Midbrain (tissue), 1 donor: ENCODE measurements around the gene CHST1.

Experiments used
- DNase-seq: peaks from one replicate; lab custom pipeline; 2025; lab: John Stamatoyannopoulos, UW

The CHST1 gene

GRCh38 chr11:45644981-45645889 lies 20.2 kb downstream of the CHST1 start:
- no peak for DNase-seq

- no peak for DNase-seq
Measured at GRCh38 chr11:45643598-45644260, 21.7 kb downstream of the CHST1 start.

GRCh38 chr11:45641961-45642360 lies 23.5 kb downstream of the CHST1 start:
- DNase-seq, result no peak

- no peak for DNase-seq
Measured at GRCh38 chr11:45638051-45638450, 27.4 kb downstream of the CHST1 start.

- no peak for DNase-seq
Measured at GRCh38 chr11:45635907-45636306, 29.5 kb downstream of the CHST1 start.

- no peak for DNase-seq
Measured at GRCh38 chr11:45625611-45626010, 39.8 kb downstream of the CHST1 start.

GRCh38 chr11:45624095-45624494 lies 41.3 kb downstream of the CHST1 start:
- DNase-seq, result no peak

GRCh38 chr11:45622861-45623260 lies 42.6 kb downstream of the CHST1 start:
- no peak for DNase-seq

- no peak for DNase-seq
Measured at GRCh38 chr11:45622283-45622682, 43.1 kb downstream of the CHST1 start.

- no peak for DNase-seq
Measured at GRCh38 chr11:45621588-45621987, 43.8 kb downstream of the CHST1 start.

- DNase-seq, result no peak
Measured at GRCh38 chr11:45620243-45620642, 45.2 kb downstream of the CHST1 start.

GRCh38 chr11:45618897-45619296 lies 46.5 kb downstream of the CHST1 start:
- DNase-seq, result no peak

- no peak for DNase-seq
Measured at GRCh38 chr11:45617871-45618601, 47.4 kb downstream of the CHST1 start.

- no peak for DNase-seq
Measured at GRCh38 chr11:45616802-45617549, 48.4 kb downstream of the CHST1 start.

- DNase-seq, result no peak
Measured at GRCh38 chr11:45615182-45615792, 50.1 kb downstream of the CHST1 start.

- no peak for DNase-seq
Measured at GRCh38 chr11:45614196-45614828, 51.1 kb downstream of the CHST1 start.

- DNase-seq, result no peak
Measured at GRCh38 chr11:45610627-45611026, 54.8 kb downstream of the CHST1 start.

GRCh38 chr11:45609902-45610301 lies 55.5 kb downstream of the CHST1 start:
- DNase-seq, result no peak

- DNase-seq, result no peak
Measured at GRCh38 chr11:45609337-45609736, 56.1 kb downstream of the CHST1 start.

GRCh38 chr11:45607995-45608394 lies 57.4 kb downstream of the CHST1 start:
- no peak for DNase-seq
